Stimulated activated CD8-positive, alpha-beta memory T cell treated with anti-CD3 and anti-CD28 coated beads, Interleukin-2, amount 100 ng/mL, for 48 hours (primary cell): ENCODE measurements around the gene BICC1.

ENCODE experiments used
- DNase-seq, 2 donors: peaks; one replicate each; pipeline ENCODE4 v3.0.0-alpha.2; 2020; ENCODE audit warnings: low read depth in 2 of 2

The BICC1 gene

DNA sequence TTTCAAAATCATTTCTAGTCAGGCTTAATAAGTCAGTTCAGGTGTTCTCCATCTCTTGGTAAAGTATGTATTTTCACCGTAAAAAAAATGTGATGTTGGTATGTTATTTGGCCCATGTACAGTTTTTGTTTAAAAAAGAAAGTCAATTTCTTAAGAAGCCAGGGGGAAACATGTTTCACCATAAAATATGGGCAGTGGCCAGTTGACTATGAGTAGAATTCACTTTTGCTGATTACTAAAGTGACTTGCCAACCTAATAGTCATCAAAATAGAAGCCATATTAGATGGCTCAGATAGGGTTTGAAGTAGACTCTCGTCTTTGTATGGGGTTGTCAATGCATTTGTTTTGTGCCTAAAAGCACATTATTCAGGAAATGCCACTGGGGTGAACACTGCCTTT lies 266.3 kb downstream of the BICC1 start:
- DNase-seq: no peak

DNA sequence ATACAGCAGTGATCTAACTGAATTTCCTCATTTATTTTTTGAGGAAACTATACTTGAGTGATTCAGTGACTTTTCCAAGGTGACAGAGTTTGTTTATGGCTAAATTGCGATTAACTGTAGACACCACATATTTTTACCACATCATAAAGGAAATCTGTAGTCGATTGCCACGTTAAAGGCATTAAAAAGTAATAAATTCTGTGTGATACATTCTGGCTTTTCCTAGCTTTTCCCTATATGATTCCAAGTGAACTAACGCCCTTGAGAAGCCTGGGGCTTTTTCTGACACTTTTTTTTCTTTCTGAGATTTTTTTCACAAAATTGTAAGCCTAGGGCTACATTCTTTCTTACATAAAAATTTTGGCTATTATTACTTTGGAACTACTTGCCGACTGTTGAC lies 266.9 kb downstream of the BICC1 start:
- no peak for DNase-seq

DNA sequence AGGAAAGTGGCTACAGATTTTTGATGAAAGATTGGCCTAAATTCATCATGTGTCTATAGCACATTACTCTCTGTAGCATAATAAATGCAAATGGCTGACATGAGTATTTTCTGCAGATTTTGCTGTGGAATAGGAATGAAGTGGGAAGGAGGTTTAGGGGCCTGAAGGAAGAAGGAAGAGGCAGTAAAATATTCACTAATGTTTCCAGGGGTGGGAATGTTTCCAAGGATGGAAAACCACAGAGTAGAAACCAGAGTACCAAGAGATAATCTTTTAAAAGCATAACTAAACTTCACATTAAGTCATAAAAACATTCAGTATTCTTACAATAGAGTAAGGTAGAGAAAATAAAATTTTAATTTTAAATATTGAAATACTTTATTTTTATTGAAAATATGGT lies 267.8 kb downstream of the BICC1 start:
- DNase-seq: no peak

DNA sequence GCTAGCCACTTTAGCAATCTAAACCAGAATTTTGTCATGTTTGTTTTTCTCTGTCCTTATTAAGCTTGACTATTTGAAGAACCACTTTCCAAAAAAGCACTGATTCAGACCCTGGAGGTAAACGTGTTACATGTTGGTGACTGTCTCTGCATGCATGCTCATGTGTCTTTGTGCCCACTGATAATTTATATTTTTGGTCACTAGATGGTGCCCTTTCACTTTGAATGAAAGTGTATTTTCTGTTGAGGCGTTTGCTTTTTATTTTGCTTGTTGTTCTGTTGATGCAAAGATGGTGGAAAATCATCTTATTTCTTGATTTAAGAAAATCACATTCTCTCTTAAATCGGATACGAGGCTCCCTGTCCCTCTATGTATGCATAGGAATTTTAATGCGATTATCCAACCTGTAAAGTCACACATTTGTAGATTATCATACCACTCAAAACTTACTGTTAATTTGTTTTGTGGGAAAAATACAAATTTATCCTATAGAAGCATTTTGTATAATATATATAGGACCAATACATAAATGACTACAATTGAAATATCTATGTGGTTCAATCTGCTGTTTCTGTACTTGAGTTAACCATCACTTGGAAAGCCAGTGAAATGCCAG lies 269.3 kb downstream of the BICC1 start:
- DNase-seq: no peak

DNA sequence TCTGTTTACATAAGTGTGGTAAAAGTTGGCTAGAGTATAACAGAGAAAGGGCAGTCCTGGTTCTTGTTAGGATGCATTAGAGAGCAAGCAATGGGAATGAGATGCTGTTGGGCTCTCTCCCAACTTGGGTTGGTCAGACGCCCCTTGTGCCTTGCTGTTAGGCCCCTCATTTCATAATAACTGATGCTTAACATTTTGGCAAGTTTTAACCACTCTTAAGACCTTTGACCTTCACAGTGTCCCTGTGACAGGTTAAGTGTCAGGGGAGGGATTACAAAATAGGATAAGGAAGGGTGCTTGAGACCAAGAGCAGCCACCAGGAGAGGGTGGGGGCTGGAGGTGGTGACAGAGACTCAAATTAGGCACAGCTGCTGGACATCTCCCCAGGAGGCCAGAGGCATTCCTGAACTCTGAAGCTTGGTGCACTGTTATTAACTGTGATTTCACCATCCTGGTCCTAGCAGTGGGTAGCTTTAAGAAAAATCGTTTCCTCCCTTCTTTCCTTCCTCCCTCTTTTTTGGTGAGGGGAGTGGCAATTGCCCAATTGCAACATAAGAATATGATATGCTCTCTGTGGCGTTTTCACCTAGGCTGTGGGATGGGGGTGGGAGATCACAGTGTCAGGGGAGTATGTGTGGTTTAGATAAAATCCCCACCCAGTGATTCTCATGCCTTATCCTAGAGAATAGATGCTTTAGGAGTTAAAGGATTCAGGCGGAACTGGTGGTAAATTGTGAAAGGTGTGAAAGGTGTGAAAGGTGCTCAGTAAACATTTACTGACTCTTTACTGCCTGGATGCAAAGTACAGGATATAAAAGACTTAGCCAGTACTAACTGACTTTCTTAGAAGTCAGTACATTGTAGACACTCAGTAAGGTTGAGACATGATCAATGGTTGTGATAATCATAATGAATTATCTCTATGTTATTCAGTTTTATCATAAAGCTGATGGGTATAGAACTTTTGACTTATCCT lies 270.5 kb downstream of the BICC1 start:
- DNase-seq: no peak

DNA sequence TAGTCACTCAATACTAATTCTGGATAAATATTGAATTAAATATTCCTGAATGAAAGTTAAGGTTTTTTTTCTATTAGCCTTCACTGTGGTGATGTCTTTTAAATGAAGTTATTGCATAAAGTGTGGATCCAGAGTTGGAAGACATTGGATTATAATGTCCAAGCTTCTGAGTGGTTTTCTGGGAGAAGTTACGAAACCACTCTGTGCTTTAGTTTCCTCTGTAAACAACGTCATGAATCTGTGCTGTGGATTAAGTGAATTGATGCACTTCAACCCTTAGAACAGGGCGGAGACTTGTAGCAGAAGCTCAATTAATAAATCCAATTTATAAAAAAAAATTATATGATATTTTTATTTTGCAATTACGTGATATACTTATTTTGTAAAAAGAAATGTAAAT lies 271.7 kb downstream of the BICC1 start:
- DNase-seq: no peak

DNA sequence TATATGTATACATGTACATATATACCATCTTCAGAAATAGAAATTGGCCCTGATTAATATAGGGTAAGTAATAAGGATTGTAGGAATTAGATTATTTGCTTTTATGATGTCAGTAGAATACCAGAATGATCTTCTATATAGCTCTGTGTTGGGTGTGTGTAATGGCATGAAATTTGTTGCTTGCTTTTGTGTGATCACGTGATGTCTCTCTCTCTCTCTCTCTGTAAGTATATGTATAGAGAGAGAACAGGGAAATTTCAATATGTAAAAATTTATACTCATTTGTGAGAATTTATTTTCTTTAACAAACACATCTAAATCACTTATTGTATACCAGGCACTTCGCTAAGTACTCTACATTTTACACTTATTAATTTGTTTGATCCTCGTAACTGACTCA lies 272.7 kb downstream of the BICC1 start:
- no peak for DNase-seq

DNA sequence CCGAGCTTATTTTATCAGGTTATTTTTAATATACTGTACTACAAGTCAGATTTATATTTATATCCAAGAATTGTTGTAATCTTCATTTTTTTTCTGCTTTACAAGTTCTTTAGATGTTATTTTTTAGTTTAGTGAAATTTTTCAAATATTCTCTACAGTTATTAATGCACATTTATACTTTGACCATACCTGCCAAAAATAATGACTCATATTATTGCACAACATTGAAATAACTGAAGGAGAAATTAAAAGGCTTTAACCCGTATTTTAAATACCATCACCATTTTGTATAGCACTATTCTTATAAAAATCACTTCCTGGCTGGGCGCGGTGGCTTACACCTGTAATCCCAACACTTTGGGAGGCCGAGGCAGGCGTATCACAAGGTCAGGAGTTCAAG lies 278.5 kb downstream of the BICC1 start:
- DNase-seq: no peak

DNA sequence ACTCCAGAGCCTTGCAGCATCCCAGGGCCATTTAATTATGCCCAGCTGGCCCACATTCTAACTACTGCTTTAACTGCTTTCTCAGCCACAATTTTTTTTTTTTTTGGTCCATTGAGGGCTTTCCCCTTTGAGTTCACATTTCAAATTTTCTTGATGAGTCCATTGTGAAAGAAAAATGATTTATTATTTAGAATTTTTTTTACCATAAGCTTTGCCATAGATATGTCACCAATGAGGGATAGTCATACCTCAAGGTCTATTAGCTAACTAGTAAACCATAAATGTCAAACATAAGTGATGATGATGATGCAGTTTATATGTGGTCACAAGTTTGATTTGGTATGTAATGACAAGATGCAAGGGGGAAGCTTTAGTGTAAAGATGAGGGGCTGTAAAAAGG lies 282.9 kb downstream of the BICC1 start:
- DNase-seq: no peak

DNA sequence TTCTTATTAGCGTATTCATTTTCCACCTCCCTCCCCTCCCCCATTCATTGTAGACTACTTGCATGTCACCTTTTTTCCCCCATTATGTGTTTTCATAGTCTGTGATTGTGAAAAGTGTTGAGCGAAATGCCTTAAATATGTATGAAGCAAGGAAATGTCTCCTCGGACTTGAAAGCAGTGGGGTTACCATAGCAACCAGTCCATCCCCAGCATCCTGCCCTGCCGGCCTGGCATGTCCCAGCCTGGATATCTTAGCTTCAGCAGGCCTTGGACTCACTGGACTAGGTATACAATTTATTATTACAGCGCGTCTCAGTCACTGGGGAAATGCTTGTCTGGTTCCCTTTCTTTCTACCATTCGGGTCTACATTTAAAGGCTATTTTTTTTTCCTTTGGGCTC lies 283.6 kb downstream of the BICC1 start:
- no peak for DNase-seq

DNA sequence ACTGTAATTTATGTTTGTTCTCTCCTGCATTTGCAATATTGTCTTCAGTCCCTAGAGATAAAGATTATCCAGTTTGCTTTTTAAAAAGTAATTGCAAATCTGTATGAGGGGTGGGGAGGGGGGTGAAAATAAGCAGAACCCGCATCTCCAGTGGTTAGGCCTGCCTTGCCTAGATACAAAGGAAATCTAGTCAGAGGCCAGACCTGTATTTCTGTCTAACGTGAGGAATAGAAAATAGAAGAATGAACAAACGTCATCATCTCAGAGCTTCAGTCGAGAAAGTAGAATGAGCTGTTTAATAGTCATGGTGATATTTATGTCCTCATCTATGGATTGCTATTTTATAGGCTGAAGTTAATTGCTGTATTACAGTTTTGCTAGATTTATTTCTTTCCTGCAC lies 284.2 kb downstream of the BICC1 start:
- DNase-seq: no peak

DNA sequence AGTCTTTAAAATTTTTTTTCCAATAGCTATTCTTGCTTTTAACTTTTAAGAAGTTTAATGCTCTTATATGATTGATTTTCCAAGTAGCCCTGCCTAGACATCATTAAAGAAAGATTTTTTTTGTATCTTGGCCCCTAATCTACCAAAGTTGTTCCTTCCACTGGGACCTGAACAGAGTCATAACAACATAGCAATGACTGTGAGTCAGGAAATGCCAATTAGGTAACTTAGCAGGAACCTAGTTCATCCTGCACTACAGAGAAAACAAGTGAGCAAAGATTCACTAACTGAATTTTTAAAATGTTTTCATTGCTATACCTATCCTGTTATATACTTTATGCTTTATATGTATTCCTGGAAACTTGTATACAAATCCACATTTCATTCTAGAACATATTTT lies 284.7 kb downstream of the BICC1 start:
- no peak for DNase-seq

DNA sequence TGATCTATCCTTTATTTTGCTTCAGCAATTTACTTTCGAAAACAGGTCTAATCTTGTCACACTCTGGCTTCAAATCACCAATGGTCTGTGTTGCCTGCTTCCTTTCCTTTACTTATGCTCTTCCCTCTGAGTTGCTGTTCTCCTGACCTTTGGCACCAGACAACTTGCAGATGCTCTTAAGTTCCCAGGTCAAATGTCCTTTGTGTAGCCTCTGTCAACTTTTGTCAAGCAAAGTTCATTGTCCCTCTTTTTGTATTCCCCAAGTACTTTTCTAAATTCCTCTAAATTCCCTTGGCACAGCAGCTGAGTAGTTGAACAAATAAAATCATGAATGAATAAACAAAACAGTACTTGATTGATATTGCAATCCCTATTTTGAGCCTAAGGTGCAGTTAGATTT lies 289.4 kb downstream of the BICC1 start:
- DNase-seq: no peak

DNA sequence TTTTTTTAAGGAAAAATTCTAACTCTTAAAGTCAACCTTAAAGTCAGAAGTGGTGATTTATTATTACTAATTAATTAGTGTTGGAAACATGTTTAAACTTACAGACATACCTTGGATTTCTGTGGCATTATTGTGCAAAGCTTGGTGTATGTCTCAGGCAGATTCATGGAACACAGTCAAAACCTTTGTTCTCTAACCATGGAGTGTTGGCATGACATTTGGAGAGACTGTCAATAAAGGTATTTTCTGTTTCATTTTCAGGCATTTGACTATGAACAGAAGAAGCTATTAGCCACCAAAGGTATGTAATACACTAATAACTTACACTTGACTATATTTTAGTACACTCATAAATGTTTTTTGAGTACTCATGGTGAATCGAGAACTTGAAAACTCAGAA lies 293.7 kb downstream of the BICC1 start:
- DNase-seq: no peak

DNA sequence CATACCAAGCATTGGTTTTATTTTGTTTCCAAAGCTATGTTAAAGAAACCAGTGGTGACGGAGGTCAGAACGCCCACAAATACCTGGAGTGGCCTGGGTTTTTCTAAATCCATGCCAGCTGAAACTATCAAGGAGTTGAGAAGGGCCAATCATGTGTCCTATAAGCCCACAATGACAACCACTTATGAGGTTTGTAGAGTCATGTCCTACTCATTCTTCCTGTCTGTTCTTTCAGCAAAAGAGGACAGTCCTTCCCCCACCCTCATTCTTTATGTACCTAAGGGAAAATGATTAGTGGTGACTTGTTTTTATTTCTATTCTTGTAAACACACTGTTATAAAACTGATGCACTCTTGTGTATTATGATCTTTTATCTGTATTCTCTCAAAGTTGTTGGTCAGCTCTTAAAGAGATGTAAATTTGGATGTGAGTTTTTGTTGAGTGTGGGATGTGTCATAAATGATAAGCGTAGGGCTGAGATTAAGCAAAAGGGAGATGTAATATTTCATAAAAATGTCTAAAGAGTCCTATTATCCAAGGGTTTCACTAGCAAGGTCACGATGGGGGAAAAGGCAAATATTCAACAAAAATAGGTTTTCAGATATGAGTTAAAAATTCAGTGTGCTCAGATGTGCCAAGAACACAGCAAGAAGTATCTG lies 294.4 kb downstream of the BICC1 start:
- no peak for DNase-seq

DNA sequence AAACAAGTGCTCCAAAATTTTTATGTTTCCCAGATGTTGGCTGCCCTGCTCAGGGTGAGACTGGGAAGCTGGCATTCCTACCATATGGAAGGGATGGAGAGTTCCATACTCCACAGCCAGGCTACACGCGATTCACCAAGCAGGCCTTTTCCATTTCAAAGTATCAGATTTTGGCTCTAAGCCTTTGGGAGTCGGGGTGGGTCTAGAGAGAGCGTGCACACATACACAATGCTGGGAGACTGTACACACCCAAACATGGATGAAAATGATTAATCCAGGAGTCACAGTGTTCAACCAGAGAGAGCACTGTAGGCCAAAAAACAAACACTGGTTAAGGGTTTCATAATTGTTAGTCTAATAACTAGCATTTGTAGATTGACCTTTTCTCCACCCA lies 295.0 kb downstream of the BICC1 start:
- no peak for DNase-seq

DNA sequence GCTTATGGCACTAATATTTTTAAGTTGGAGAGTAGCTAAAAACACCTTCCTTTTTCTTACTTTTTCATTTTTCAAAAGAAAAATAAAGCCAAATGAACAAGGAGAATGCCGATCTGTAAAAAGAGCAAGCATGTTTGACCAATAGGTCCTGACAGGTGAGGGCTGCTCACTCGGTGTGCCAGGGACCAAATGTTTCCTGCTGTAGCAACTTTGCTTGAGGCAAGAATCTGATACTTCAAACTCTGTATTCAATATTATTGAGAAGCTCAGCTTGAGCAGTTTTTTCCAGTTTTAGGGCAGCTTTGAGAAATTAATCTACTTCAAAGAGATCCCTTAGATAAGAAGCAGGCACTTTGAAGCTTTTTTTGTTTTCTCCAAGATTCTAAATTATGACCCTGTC lies 298.1 kb downstream of the BICC1 start:
- DNase-seq: no peak

DNA sequence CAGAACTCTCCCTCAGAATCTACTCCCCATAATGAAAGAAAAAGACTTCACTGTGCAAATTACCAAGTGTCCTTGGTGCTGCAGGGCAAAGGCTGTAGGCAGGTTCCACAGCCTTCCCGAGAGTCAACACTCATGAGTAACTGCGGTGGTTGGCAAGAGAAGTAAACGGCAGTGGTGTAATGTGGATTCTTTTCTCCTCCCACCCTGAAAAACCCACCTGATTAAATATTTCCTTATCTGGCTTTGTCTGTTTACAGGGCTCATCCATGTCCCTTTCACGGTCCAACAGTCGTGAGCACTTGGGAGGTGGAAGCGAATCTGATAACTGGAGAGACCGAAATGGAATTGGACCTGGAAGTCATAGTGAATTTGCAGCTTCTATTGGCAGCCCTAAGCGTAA lies 300.9 kb downstream of the BICC1 start:
- DNase-seq: no peak

DNA sequence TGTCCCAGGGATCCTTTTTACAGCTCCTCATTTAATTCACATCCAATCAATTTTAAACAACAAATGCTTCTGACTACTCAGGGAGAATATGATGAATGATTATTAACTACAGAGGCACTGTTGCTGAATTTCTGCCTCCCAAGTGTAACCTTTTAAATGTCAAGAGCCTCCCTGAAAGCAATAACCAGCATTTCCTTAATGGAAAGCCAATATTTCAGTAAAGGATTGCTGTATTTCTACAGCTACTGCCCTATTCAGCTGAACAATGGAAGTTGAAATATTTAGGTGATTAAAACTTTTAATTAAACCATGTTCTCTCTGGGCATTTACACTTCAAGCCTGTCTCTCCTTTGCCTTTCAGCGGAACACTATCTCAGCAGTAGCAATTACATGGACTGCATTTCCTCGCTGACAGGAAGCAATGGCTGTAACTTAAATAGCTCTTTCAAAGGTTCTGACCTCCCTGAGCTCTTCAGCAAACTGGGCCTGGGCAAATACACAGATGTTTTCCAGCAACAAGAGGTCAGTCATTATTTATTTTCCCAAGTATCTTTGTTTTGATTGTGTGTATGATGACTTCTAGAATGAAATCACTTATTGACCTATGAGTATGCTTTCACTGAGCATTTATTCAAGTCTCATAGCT lies 304.7 kb downstream of the BICC1 start:
- no peak for DNase-seq

DNA sequence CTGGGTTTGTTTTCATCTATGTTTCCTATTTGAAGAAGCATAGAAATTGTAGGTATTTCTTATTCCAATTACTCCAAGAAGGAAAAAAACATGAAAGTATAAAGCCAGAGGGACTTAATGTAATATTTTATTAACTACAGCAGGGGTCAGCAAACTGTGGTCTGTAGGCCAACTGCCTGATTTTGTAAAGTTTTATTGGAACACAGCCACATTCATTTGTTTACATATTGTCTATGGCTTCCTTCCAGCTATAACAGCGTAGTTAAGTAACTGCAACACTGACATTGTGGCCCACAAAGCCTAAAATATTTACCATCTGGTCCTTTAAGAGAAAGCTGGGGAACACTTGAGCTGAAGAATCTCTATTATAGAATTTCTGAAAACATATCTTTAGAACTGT lies 306.2 kb downstream of the BICC1 start:
- DNase-seq: no peak

DNA sequence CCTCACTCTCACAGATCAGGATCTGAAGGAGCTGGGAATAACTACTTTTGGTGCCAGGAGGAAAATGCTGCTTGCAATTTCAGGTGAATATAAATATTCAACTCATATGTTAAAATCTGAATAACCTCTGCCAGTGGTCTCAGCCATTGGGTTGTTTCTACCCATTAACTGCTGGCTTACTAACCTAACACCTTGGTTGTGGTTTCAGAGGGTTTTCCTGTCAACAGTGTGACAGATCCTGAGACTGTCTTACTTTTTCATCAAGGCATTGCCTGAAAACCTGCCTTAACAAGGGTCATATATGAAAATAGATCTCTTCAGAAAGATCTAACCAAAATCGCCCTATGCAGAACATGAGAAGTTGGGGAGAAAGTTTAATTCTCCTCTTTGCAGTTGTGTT lies 307.7 kb downstream of the BICC1 start:
- DNase-seq: no peak
